ENCODE measurements around the gene PWP1. TPM values are rescaled to one million over a fixed set of nuclear protein-coding genes. Genes with fewer than 3 reads are reported as not detected.

Gene PWP1
- total RNA-seq, 1 donor from 2014 or later: 57.3 TPM

DNA sequence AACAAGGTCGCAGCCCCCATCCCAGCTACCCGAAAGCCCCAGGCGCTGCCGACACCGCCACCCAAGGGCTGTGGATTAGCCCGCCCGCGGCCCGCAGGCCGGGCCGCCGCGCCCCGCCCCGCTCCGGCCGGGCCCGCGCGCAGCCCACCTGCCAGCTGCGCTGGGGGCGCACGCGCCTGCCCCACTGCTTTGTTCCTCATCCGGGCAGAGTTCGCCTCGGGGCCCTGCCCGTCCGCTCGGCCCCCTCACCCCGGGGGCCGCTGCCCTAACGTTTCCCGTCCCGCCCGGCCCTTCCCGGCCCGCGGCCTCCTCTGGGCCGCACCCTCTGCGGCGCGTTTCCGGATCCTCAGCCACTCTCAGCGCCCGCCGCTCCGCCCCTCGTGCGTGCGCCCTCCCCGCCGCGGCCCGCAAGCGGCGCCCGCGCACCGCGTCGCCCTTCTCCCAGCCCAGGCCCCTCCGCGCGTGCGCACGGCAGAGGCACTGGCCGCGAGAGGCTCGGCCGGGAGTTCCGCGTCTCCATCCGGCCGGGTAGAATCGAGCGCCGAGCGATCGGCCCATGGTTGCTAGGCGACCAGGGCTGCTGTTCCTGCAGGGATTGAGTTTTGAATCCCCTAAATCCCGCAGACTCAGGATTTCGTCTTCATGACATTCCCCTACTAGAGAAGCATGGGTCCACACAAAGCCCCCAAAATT, 75.4 kb downstream of the PWP1 start, which contains the start of gene PRDM4:
Gene PRDM4 (minus strand): TSS at position 329 of the 693 bp plus-strand sequence. CDS start 622 bp downstream, outside the sequence.
- Histone ChIP-seq H3K27ac (peak within 1 kb of the TSS; percentile 57 to 65), H3K36me3 (peaks cover 8 to 11% of the 10 kb centered on the region in 2 donors), H3K4me1 (peaks cover 0 to 22% of the 10 kb centered on the region in 2 donors), H3K4me3 (peak within 1 kb of the TSS; percentile 71 to 92), H3K27me3 (no peaks in the 10 kb centered on the region), H3K9me3 (no peaks in the 10 kb centered on the region)
- intact Hi-C loops (cut with DNase I): loop anchor here (1.0 to 5.0 kb wide), 4 partner anchors 76 to 801 kb away; partner anchors contain the start of genes CRY1, FICD, ISCU and PWP1
- TF ChIP-seq, protein P1, sequence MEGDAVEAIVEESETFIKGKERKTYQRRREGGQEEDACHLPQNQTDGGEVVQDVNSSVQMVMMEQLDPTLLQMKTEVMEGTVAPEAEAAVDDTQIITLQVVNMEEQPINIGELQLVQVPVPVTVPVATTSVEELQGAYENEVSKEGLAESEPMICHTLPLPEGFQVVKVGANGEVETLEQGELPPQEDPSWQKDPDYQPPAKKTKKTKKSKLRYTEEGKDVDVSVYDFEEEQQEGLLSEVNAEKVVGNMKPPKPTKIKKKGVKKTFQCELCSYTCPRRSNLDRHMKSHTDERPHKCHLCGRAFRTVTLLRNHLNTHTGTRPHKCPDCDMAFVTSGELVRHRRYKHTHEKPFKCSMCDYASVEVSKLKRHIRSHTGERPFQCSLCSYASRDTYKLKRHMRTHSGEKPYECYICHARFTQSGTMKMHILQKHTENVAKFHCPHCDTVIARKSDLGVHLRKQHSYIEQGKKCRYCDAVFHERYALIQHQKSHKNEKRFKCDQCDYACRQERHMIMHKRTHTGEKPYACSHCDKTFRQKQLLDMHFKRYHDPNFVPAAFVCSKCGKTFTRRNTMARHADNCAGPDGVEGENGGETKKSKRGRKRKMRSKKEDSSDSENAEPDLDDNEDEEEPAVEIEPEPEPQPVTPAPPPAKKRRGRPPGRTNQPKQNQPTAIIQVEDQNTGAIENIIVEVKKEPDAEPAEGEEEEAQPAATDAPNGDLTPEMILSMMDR (IDR thresholded peaks at IDR 0.05): peak in 1 of 3 experiments; percentile 39
- DNase-seq (ENCODE audit: low spot score in 2 of 2): peak; percentile 85 to 98

DNA sequence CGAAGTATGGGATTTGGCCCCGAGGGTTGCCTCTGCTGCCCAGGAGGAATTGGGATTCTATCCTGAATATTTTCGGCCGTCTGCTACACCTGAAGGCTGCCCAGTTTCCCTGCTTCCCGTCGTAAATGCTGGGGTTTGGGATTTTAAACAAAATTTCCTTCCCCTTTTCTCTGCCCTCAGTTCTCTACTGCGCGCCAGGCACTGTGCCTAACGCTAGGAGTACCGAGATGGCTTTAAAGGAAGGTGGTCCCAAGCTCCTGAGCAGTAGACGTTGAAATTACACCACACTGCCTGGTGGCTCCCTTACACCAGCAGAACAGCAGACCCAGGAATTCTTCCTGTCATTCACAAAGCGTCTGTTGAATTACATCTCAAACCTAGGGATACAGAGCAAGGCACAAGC, 75.9 kb downstream of the PWP1 start:
- intact Hi-C loops (cut with DNase I): loop anchor here (1.0 to 5.0 kb wide), 4 partner anchors 76 to 801 kb away; partner anchors contain the start of genes CRY1, FICD, ISCU and PWP1
- Histone ChIP-seq H3K4me3 (peak overlapping the region; percentile 71 to 92), H3K4me1 (peaks cover 0 to 22% of the 10 kb centered on the region in 2 donors), H3K36me3 (peaks cover 3 to 5% of the 10 kb centered on the region in 2 donors), H3K27me3 (no peaks in the 10 kb centered on the region), H3K9me3 (no peaks in the 10 kb centered on the region), H3K27ac (peak overlapping the region; percentile 56 to 57)
- DNase-seq (ENCODE audit: low spot score in 2 of 2): no peak
- TF ChIP-seq, protein P1 (IDR thresholded peaks at IDR 0.05): no peak

Other genes with a start within 250 kb of the PWP1 start
- gene PRDM4, start 75.3 kb downstream of the PWP1 start, total RNA-seq: 7.3 TPM
- gene ASCL4, start 88.9 kb downstream of the PWP1 start, total RNA-seq: not detected